ENCODE results near the gene ADD3. TPM values are rescaled to one million over a fixed set of nuclear protein-coding genes. Genes with fewer than 3 reads are reported as not detected.

The ADD3 gene
- total and polyA plus RNA-seq, 8 donors, result 62.0 to 362 (median 322) TPM

DNA sequence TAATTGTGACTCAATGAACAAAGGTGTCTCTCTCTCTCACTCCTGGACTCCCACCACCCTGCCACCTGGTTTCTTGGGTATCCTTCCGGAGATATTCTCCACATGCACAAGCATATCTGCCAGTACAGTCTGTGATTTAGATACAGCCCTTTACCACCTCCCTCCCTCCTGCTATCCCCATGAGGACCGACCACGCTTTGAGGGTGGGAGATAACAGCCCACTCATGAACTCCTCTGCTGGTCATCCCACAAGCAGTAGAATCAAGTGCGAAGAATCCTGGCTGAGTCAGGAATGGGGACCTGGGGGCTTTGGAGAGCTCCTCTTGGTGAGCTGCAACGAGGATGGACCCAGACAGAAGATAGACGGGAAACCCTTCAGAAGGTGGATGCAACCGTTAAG lies 171.4 kb downstream of the ADD3 start:
- no peak overlapping the region for H3K4me3 ChIP-seq
- no peaks in the 10 kb centered on the region for H3K9me3 ChIP-seq
- peaks cover 0 to 8% of the 10 kb centered on the region in 2 donors for H3K4me1 ChIP-seq
- TF ChIP-seq CTCF (IDR thresholded peaks at IDR 0.05), result no peak
- H3K27ac ChIP-seq, result no peak overlapping the region
- ATAC-seq (no peak), DNase-seq (no peak)
- H3K27me3 ChIP-seq, result peaks cover 0 to 7% of the 10 kb centered on the region in 2 donors
- intact Hi-C loops (cut with DNase I), result no loop called here
- H3K36me3 ChIP-seq, result no peaks in the 10 kb centered on the region

DNA sequence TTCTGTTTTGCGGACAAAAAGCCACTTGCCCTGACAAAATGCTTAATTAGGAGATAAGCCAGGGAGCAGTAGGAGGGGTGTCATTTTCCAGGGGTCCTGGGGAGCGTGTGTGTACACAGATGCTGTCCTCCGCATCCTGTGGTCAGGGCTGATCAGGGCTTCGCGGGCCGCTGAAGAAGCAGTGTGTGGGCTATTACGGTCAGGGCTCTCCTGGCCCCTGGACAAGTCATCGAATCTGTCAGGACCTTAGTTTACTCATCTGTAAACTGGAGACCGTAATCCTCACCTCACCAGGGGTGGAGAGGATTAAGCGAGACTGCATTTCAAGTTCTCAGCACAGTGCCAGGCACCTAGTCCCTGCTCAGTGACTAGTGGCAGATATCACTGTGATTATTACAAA lies 173.7 kb downstream of the ADD3 start:
- ATAC-seq, result no peak
- no peaks in the 10 kb centered on the region for H3K36me3 ChIP-seq
- H3K27ac ChIP-seq, result no peak overlapping the region
- DNase-seq, result no peak
- H3K4me1 ChIP-seq, result peaks cover 0 to 2% of the 10 kb centered on the region in 2 donors
- H3K9me3 ChIP-seq, result no peaks in the 10 kb centered on the region
- H3K4me3 ChIP-seq, result no peak overlapping the region
- no peak for TF ChIP-seq CTCF (IDR thresholded peaks at IDR 0.05)
- intact Hi-C loops (cut with DNase I), result no loop called here
- H3K27me3 ChIP-seq, result peaks cover 0 to 7% of the 10 kb centered on the region in 2 donors

DNA sequence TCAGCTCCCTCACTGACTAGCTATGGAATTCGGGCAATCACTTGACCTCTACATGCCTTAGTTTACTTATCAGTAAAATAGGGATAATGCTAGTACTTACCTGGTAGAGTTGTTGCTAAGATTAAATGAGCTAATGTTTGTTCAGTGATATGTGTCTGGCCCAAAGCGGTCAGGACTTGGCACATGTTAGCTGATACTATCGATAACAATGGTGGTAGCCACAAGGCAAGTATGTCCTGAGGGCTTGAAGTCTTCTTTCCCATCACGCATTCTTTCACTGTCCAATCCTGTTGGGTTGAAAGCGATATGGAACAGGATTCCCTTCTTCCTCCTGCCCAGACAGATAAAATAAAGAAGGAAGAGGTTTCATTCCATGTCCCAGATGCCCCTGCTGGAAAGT lies 174.1 kb downstream of the ADD3 start:
- peaks cover 0 to 6% of the 10 kb centered on the region in 2 donors for H3K27me3 ChIP-seq
- H3K9me3 ChIP-seq, result no peaks in the 10 kb centered on the region
- no peaks in the 10 kb centered on the region for H3K4me1 ChIP-seq
- intact Hi-C loops (cut with DNase I), result no loop called here
- no peaks in the 10 kb centered on the region for H3K36me3 ChIP-seq
- H3K27ac ChIP-seq, result no peak overlapping the region
- ATAC-seq (no peak), DNase-seq (no peak)
- no peak for TF ChIP-seq CTCF (IDR thresholded peaks at IDR 0.05)
- H3K4me3 ChIP-seq, result no peak overlapping the region

GRCh38 chr10:110184398-110184797 lies 176.6 kb downstream of the ADD3 start:
- intact Hi-C loops (cut with DNase I), result no loop called here
- Histone ChIP-seq H3K9me3 (no peaks in the 10 kb centered on the region), H3K27me3 (no peaks in the 10 kb centered on the region), H3K4me1 (no peaks in the 10 kb centered on the region), H3K27ac (no peak overlapping the region), H3K36me3 (no peaks in the 10 kb centered on the region), H3K4me3 (no peak overlapping the region)
- no peak for TF ChIP-seq CTCF (IDR thresholded peaks at IDR 0.05)
- no peak for DNase-seq
- no peak for ATAC-seq

Other genes with a start within 250 kb of the ADD3 start
- gene XPNPEP1, start 84.5 kb upstream of the ADD3 start, total RNA-seq, result 10 to 100 TPM; 49.0 to 50.7 TPM
- 10 to 100 TPM; 77.1 to 93.6 (median 82.9) TPM for gene XPNPEP1, start 84.5 kb upstream of the ADD3 start, polyA plus RNA-seq (ENCODE audit: insufficient read length in 6 of 6)
- 10 to 100 TPM; 16.5 to 16.7 TPM for gene MXI1, start 199.6 kb downstream of the ADD3 start, total RNA-seq
- 10 to 100 TPM; 44.5 to 79.3 (median 51.6) TPM for gene MXI1, start 199.6 kb downstream of the ADD3 start, polyA plus RNA-seq (ENCODE audit: insufficient read length in 6 of 6)

Measured in left lung (tissue), 10 donors.